ENCODE results near the gene MANBA. TPM values are rescaled to one million over a fixed set of nuclear protein-coding genes. Genes with fewer than 3 reads are reported as not detected.

MANBA gene
- total and polyA plus RNA-seq, 2 of the 4 experiments (the other 2 are of a cell fraction), result 11.5 to 17.2 TPM

DNA sequence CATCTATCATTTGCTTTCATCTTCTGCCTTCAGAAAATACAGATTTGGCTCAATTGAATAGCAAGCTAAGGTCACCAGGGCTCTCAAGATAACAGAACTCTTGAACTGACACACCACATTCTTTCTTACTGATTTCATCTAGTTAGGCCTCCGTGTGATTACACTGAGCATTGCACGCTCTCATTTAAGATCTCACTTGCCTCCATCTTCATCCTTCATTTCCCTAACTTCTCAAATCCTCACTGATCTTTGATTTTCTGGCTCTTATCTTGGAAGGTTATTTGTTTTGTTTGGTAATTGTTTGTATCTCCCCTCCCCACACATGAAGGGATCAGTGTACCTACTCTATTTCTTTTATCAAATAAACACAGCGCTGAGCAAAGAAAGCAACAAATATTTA lies 47.7 kb downstream of the MANBA start:
- Histone ChIP-seq H4K8ac (ENCODE audit: low read depth in 2 of 2, low read length in 2 of 2) (peak overlapping the region in 1 of 2 experiments; percentile 80; a peak in 2 of 4 replicates), H3K4me3 (ENCODE audit: insufficient read depth, low read depth, low read length) (no peak overlapping the region), H3K9me3 (ENCODE audit: control insufficient read depth, insufficient read depth, low read length) (no peaks in the 10 kb centered on the region), H3K9ac (ENCODE audit: low read depth, low read length) (no peak overlapping the region; the same call in 1 of the 2 replicates), H3K4ac (ENCODE audit: low read depth, low read length) (peak overlapping the region; percentile 5; the same call in 1 of the 2 replicates), H3K18ac (ENCODE audit: low read depth, low read length) (peak overlapping the region; percentile 92; the same call in 1 of the 2 replicates), H3K23ac (ENCODE audit: low read depth, low read length) (no peak overlapping the region), H3K9me1 (ENCODE audit: insufficient read depth, low read length) (no peaks in the 10 kb centered on the region), H2BK5ac (ENCODE audit: low read depth, low read length, poor library complexity, severe bottlenecking) (peak overlapping the region; percentile 97), H2BK120ac (ENCODE audit: low read depth, low read length) (peak overlapping the region; percentile 12; the same call in 1 of the 2 replicates), H2AK9ac (replicated peaks; ENCODE audit: low read depth, low read length, poor library complexity) (no peak overlapping the region), H3K4me1 (ENCODE audit: control insufficient read depth, insufficient read depth, low read length) (peaks cover 6% of the 10 kb centered on the region; the same call in 1 of the 2 replicates), H4K5ac (ENCODE audit: low read depth, low read length) (peak overlapping the region; percentile 79), H2BK15ac (ENCODE audit: low read depth, low read length) (no peak overlapping the region), H3K79me1 (ENCODE audit: low read depth in 1 of 2, low read length in 2 of 2) (no peaks in the 10 kb centered on the region; a peak in 1 of 4 replicates), H3K36me3 (ENCODE audit: control insufficient read depth, insufficient read depth, low read length) (peaks cover 6% of the 10 kb centered on the region), H3K27me3 (ENCODE audit: control insufficient read depth, insufficient read depth, low read length) (no peaks in the 10 kb centered on the region), H4K91ac (ENCODE audit: insufficient read depth, low read depth, low read length) (0 out of 2 replicates have a peak overlapping the region, but pooled peaks have one; percentile 3), H2AK5ac (ENCODE audit: low read depth, low read length) (no peak overlapping the region), H2BK20ac (ENCODE audit: low read depth, low read length) (peak overlapping the region; percentile 3; the same call in 1 of the 2 replicates), H2AFZ (replicated peaks; ENCODE audit: low read length, poor library complexity) (no peak overlapping the region), H3K56ac (ENCODE audit: extremely low read depth, insufficient read depth, low read length) (peak overlapping the region; percentile 57; the same call in 1 of the 2 replicates), H4K20me1 (ENCODE audit: insufficient read depth, low read length) (no peaks in the 10 kb centered on the region), H3K27ac (ENCODE audit: insufficient read depth, low read length) (peak overlapping the region; percentile 62; the same call in 1 of the 2 replicates), H3K14ac (replicated peaks; ENCODE audit: low read depth, low read length) (0 out of 2 replicates have a peak overlapping the region, but pooled peaks have one; percentile 20), H3K4me2 (ENCODE audit: low read depth, low read length) (peak overlapping the region; percentile 85)
- ChIA-PET POLR2A (ENCODE audit: unreplicated experiment) (interaction anchor here (1.0 kb wide), 1 partner anchor 38 kb away, joined by 3 read pairs; no protein-coding TSS in a partner anchor), CTCF (interaction anchor here (0.5 to 0.9 kb wide), 2 partner anchors 20 to 50 kb away, joined by 3 to 5 read pairs; no protein-coding TSS in a partner anchor)
- WGBS, 2 experiments (ENCODE audit: extremely low coverage in 2 of 2, insufficient read length in 1 of 2), result no CpG with 5 or more reads among the region's 3 CpGs
- DNase-seq, result peak; percentile 78
- in situ Hi-C loops (cut with MboI; ENCODE audit: low sequenced_read_pairs) (no loop called here), intact Hi-C loops (cut with micrococcal nuclease) (no loop called here), dilution Hi-C loops (cut with HindIII; ENCODE audit: low sequenced_read_pairs, unreplicated experiment) (no loop called here)
- TF ChIP-seq BHLHE40 (IDR thresholded peaks at IDR 0.05; ENCODE audit: low read depth, low read length) (peak; percentile 8; the same call in 1 of the 2 replicates), NFE2L2 (IDR thresholded peaks at IDR 0.05; ENCODE audit: low read depth, low read length) (no peak), USF2 (IDR thresholded peaks at IDR 0.05; ENCODE audit: low read depth, low read length) (no peak), MAFK (IDR thresholded peaks at IDR 0.05; ENCODE audit: low read depth, low read length) (no peak)
- ATAC-seq (ENCODE audit: low read depth), result peak; percentile 98
- no TSS peak for BruUV-seq (replicated peaks)
